ENCODE measurements around the gene NADSYN1. TPM values are rescaled to one million over a fixed set of nuclear protein-coding genes. Genes with fewer than 3 reads are reported as not detected.

The NADSYN1 gene
- total and polyA plus RNA-seq, 2 of the 13 experiments (the other 11 are each of a cell fraction or from before 2014, with no cell fraction given), result 35.7 to 51.5 TPM

DNA sequence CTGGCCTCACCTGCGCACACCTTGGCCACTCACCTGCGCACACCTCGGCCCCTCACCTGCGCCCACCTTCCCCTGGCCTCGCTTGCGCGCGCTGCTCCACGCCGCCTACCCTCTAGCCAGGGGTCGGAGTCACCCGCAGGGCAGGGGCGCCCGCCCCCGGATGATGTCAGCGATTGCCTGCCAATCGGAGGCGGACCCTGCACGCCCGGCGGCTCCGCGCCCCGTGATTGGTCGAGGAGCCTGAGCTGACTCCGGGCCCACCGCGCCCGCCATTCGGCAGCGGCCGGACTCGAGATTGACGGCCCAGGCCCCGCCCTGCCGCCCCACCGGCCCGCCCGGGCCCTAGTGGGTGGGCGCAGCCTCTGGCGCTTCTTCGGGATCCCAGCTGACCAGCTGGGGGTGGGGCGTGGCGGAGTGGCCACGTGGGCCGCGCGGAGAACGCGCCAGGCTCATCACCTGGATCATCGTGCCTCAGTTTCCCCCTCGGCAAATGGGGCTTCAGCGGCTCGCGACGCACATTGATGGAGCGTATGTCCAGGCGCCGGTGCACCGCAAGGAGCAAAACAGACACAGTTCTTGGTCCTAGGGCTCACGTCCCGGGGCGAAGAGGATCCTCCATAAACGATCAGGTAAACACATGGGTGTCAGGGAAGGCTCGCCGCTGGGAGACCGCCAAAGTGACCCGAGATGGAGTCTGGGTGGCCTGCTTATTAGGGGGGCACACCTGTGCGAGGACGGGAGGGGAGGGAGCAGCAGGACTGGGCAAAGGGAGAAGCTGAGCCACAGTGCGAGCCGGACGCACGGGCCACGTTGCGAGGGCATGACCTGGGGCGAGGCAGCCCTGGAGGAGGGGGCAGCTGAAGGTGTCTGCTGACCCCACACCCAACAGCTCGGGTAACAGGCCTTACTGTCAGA is 4.5 kb upstream of the NADSYN1 start, which contains the start of gene DHCR7 (continued):
- TF ChIP-seq ZNF878 (CRISPR knock-in tag; IDR thresholded peaks at IDR 0.05) (no peak), SSRP1 (CRISPR knock-in tag; IDR thresholded peaks at IDR 0.05) (no peak), ZNF567 (CRISPR knock-in tag; IDR thresholded peaks at IDR 0.05; ENCODE audit: borderline replicate concordance) (no peak), ZBTB3 (CRISPR knock-in tag; IDR thresholded peaks at IDR 0.05; ENCODE audit: borderline replicate concordance, low read depth) (no peak), GABPB1 (CRISPR knock-in tag; IDR thresholded peaks at IDR 0.05) (peak; percentile 77), ZNF879 (CRISPR knock-in tag; IDR thresholded peaks at IDR 0.05) (peak; percentile 92), KMT2B (CRISPR knock-in tag; IDR thresholded peaks at IDR 0.05) (peak; percentile 75), ZNF598 (CRISPR knock-in tag; IDR thresholded peaks at IDR 0.05; ENCODE audit: borderline replicate concordance) (peak; percentile 96), ARID2 (CRISPR knock-in tag; IDR thresholded peaks at IDR 0.05; ENCODE audit: borderline replicate concordance) (no peak), ZMYM4 (CRISPR knock-in tag; IDR thresholded peaks at IDR 0.05) (no peak; the same call in 1 of the 2 replicates), ZNF883 (CRISPR knock-in tag; IDR thresholded peaks at IDR 0.05; ENCODE audit: not compliant biosample characterization) (peak; percentile 89), ZNF484 (CRISPR knock-in tag; IDR thresholded peaks at IDR 0.05; ENCODE audit: borderline replicate concordance, low read depth) (no peak), EP300 (IDR thresholded peaks at IDR 0.05; ENCODE audit: low read depth in 2 of 2, low read length in 2 of 2) (no peak), EP300 (CRISPR knock-in tag; IDR thresholded peaks at IDR 0.05; ENCODE audit: borderline replicate concordance) (no peak; the same call in 1 of the 2 replicates), ZNF556 (CRISPR knock-in tag; IDR thresholded peaks at IDR 0.05; ENCODE audit: borderline replicate concordance) (no peak; the same call in 1 of the 2 replicates), HNRNPL (IDR thresholded peaks at IDR 0.05; ENCODE audit: low read depth, low read length) (0 out of 2 replicates have a peak, but pooled peaks have one; percentile 34), ZNF496 (CRISPR knock-in tag; IDR thresholded peaks at IDR 0.05; ENCODE audit: insufficient replicate concordance) (no peak), GPN1 (CRISPR knock-in tag; IDR thresholded peaks at IDR 0.05; ENCODE audit: borderline replicate concordance) (no peak), ZNF629 (CRISPR knock-in tag; conservative IDR thresholded peaks at IDR 0.05) (no peak; the same call in 1 of the 2 replicates), ZNF33B (CRISPR knock-in tag; IDR thresholded peaks at IDR 0.05) (no peak; the same call in 1 of the 2 replicates), ZNF660 (CRISPR knock-in tag; IDR thresholded peaks at IDR 0.05; ENCODE audit: borderline replicate concordance, low read depth) (no peak), JARID2 (CRISPR knock-in tag; IDR thresholded peaks at IDR 0.05; ENCODE audit: insufficient replicate concordance) (peak; percentile 84), ERF (CRISPR knock-in tag; IDR thresholded peaks at IDR 0.05) (no peak)
- TF ChIP-seq, protein P1, sequence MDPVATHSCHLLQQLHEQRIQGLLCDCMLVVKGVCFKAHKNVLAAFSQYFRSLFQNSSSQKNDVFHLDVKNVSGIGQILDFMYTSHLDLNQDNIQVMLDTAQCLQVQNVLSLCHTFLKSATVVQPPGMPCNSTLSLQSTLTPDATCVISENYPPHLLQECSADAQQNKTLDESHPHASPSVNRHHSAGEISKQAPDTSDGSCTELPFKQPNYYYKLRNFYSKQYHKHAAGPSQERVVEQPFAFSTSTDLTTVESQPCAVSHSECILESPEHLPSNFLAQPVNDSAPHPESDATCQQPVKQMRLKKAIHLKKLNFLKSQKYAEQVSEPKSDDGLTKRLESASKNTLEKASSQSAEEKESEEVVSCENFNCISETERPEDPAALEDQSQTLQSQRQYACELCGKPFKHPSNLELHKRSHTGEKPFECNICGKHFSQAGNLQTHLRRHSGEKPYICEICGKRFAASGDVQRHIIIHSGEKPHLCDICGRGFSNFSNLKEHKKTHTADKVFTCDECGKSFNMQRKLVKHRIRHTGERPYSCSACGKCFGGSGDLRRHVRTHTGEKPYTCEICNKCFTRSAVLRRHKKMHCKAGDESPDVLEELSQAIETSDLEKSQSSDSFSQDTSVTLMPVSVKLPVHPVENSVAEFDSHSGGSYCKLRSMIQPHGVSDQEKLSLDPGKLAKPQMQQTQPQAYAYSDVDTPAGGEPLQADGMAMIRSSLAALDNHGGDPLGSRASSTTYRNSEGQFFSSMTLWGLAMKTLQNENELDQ (CRISPR knock-in tag; IDR thresholded peaks at IDR 0.05; ENCODE audit: borderline replicate concordance), result 0 out of 2 replicates have a peak, but pooled peaks have one; percentile 18
- TF ChIP-seq, protein P2, sequence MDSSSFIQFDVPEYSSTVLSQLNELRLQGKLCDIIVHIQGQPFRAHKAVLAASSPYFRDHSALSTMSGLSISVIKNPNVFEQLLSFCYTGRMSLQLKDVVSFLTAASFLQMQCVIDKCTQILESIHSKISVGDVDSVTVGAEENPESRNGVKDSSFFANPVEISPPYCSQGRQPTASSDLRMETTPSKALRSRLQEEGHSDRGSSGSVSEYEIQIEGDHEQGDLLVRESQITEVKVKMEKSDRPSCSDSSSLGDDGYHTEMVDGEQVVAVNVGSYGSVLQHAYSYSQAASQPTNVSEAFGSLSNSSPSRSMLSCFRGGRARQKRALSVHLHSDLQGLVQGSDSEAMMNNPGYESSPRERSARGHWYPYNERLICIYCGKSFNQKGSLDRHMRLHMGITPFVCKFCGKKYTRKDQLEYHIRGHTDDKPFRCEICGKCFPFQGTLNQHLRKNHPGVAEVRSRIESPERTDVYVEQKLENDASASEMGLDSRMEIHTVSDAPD (CRISPR knock-in tag; IDR thresholded peaks at IDR 0.05), result no peak
